ENCODE measurements around the gene EIF3L. TPM values are rescaled to one million over a fixed set of nuclear protein-coding genes. Genes with fewer than 3 reads are reported as not detected.

EIF3L gene
- polyA plus RNA-seq, 3 donors = 915 to 1,103 (median 1,045) TPM

DNA sequence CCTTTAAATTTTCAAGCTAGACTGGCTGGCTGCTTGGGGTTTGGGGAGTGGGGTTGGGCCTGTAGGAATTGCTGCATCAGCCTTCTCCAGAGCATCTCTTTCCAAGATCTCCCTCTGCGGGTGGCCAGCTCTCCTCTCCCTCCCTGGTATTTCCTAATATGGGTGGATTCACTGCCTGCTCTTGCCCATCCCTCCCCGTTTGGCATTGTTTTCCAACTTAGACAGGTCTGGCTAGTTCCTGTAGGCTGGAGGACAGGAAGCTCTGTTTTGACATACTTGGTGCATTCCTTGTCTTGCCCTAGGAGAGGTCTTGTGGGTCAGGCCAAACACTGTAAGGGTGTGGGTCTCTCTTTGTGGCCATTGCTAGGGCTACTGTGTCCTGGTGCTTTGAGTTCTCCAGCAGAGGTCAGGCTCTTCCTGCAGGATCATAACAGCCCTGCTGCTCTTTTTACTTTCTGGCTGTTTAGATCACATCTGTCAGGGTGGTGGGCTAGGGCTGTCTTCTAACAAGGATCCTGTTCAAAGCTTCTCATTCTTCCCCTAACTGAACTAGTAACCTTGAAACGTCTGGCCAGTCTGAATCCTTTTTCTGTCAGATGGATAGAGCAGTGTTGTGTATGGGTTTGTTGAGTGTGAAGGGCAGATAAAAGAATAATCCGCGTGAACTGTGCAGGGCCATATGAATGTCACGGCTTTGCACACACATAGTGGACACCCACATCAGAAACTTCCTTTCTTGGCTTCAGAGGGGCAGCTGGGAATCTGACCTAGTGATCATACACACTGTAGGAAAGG, 38.6 kb downstream of the EIF3L start:
- no peak for DNase-seq (ENCODE audit: extremely low read depth in 1 of 11, low read depth in 9 of 11, low spot score in 4 of 11)

DNA sequence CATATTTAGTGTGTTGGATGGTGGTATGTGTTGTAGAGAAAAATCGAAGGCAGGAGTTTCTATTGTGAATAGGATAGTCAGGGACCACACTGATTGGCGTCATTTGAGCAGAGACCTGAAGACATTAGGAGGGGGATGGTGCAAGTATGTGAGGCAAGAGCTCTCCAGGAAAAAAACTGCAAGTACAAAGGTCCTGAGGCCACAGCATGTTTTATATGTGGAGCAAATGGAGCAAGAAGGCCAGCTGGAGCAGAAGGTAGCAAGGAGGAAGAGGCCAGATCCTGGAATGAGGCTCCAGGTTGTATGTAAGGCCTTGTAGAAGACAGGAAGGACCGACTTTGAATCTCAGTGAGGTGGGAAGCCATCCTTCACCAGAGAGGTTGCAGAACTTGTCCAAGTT, 42.7 kb downstream of the EIF3L start:
- no peak for DNase-seq (ENCODE audit: extremely low read depth in 1 of 11, low read depth in 9 of 11, low spot score in 4 of 11)

DNA sequence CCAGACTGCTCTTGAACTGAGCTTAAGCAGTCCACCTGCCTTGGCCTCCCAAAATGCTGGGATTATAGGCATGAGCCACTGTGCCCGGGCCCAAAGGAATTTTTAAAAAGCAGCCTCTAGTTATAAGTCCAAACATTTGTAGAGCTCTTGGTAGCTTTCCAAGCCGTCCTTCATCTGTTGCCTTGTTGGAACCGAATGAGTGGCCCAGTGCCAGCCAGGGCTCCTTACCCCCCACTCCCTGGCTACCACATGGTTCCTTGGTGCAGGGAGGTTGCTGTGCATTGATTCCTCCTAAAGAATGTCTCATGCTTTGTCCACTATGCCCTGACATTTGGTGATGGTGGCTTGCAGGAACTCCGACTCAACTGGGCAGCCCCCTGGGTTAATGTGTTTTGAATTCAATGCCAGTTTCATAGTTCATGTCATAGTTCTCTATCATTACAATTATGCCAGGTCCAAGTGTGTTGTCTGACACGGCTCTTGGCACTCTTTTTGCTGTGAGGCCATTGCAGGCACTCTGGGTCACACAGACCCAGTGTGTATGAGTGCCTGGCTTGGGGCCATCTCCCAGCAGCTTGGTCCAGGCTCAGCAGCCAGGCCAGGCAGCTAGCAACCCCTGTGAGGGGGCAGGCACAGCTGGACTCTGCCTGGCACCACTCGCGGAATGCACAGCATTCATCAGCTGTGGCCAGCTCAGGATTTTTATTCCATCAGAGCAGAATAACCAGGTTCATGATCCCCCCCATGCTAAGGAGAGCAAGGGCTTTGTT, 43.5 kb downstream of the EIF3L start:
- DNase-seq (ENCODE audit: extremely low read depth in 1 of 11, low read depth in 9 of 11, low spot score in 4 of 11) = no peak

DNA sequence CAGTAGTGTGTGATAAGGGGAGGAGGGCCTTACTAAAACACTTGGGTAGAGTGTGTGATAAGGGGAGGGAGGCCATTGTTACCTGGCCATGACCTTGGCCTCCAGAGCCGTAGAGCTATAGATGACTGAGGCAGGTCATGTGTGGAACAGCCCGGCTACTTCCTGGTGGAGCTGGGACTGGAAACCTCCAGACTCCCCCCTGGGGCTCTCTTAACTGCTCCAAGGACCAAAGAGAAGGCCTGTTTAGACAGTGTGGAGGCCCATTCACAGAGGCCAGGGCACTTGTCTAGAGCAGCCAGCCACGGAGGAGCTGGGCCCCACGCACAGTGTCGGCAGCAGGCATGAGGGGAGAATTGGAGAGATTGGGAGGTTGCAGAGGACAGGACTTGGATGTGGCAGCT, 44.4 kb downstream of the EIF3L start:
- DNase-seq (ENCODE audit: extremely low read depth in 1 of 11, low read depth in 9 of 11, low spot score in 4 of 11) = no peak

DNA sequence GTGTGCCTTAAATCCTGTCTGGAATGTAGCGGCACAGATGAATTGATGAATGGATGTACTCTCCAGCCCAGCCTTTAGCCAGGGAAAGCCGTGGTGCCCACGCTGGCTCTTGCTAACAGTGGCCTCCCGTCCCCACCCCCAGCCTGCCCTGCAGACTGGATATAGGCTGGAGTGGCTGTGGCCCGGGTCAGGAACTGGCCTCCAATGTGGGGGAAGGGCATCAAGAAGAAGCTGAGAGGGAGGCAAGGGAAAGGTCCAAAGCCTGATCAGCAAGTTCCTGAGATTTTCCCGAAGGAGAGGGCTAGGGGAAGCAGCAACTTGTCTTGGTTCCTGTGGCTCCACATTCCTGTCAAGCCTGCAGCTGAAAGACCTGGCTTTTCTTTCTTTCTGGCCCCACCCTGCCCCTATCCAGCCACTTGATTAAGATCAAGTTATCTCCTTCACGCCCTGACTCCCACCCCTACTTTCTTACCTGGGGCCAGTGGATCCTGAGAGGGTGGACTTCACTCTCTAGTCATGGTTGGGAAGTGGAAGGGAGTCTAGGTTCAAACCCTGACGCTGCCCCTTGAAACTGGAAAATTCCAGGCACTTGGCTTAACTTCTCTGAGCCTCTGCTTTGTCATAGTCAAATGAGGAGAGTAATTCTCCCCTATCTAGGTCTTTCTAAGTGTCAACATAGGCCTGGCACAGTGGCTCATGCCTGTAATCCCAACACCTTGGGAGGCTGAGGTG, 45.9 kb downstream of the EIF3L start:
- no peak for DNase-seq (ENCODE audit: extremely low read depth in 1 of 11, low read depth in 9 of 11, low spot score in 4 of 11)

DNA sequence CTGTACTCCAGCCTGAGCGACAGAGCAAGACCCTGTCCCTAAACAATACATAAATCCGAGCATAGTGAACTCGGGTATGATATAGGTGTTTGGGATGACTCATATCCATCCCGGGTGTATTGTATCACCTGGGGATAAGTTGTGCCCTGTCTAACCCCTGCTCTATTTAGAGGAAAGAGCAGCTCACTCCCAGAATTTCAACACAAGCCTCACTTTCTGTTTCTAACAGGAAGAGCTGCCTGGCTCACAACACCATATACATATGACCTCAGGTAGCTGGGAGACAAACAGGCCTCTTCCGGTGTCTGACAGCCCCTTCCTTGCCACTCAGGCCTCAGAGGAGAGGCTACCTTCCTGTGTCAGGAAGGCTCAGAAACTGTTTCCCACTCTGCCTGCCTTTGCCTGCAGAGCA, 47.0 kb downstream of the EIF3L start:
- DNase-seq (ENCODE audit: extremely low read depth in 1 of 11, low read depth in 9 of 11, low spot score in 4 of 11) = no peak

GRCh38 chr22:37896939-37897338, 47.7 kb downstream of the EIF3L start:
- DNase-seq (ENCODE audit: extremely low read depth in 1 of 11, low read depth in 9 of 11, low spot score in 4 of 11) = no peak

DNA sequence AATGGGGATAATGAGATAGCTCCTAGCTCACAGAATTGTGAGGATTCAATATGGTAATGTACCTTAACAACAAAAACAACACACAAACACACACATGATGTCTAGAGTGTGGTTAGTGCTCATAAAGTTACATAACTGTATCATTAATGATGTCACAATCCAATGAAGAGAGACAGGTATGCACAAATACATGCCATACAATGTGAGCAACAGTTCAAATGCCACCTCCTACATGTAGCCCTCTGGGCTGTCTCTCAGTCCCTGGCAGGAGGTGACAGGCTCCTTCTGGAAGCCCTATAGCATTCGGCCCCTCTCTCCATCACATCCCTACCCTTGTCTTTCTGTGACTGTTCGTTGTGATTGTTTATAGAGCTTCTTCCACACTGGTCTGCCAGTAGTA, 48.6 kb downstream of the EIF3L start:
- DNase-seq (ENCODE audit: extremely low read depth in 1 of 11, low read depth in 9 of 11, low spot score in 4 of 11) = no peak

DNA sequence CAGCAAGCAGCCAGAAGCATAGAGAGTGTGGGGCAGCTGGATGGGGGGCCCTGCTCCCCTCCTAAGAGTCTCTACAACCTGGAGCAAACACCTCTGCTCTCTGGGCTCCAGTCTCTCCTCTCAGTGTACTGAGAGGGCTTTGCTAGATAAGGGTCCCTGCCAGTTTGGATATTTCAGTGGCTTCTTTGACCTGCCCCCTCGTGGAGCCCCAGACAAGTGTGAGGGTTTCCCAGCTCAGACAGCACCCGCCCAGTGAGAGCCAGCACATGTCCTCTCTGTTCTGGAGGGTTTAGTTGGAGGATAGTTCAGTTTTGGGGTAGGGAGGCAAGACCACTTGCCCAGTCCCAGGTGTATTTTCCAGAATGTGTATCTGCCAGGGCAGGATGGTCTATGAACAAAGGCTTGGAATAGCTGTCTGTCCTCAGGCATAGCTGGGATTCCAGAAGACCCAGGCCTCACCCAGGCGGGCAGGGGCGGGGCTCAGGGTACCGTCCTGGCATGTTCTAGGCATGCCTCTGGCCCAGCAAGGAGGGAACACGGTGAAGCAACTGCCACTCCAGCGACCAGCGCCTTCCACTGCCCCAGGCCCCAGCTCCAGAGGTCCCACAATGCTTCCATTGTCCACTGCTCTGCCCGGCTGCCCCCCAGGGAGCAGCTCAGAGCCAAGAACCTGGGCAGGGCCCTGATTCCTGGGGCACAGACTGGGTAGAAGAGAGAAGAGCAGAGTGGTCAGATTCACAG, 49.4 kb downstream of the EIF3L start:
- DNase-seq (ENCODE audit: extremely low read depth in 1 of 11, low read depth in 9 of 11, low spot score in 4 of 11) = no peak

- DNase-seq (ENCODE audit: extremely low read depth in 1 of 11, low read depth in 9 of 11, low spot score in 4 of 11) = no peak
These were observed 55.6 kb downstream of the EIF3L start for GRCh38 chr22:37904572-37905533.

GRCh38 chr22:37905534-37906363, 56.5 kb downstream of the EIF3L start, which contains the start of gene MICALL1:
TSS of gene MICALL1 (plus strand) at chr22:37906297. CDS start at chr22:37906423, 126 bp downstream.
- DNase-seq (ENCODE audit: extremely low read depth in 1 of 11, low read depth in 9 of 11, low spot score in 4 of 11) = peak in 3 of 11 donors; percentile 50 to 62 (median 57)

DNA sequence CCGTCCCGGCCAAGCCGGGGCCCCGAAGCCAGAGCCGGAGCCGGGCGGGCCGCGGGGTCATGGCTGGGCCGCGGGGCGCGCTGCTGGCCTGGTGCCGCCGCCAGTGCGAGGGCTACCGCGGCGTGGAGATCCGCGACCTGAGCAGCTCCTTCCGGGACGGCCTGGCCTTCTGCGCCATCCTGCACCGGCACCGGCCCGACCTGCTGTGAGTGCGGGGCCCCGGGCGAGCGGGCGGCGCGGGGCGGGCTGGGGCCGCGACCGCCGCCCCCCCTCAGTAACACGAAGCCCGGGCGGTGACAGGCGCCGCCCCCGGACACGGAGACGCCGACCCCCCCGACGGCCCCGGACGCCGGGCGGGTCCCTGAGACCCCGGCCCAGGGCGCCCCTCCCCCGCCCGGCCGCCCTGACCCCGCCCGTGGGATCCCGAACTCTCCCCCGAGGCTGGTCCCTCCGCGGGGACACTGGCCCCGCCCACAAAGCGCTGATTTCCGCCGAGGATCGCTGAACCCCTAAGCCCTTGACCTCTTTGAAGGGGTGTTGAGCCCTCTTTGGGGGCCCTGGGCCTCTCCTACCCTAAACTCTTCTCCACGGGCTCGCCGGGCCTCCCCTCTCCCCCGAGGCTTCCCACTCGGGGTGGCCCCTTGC, 57.3 kb downstream of the EIF3L start:
- DNase-seq (ENCODE audit: extremely low read depth in 1 of 11, low read depth in 9 of 11, low spot score in 4 of 11) = no peak

DNA sequence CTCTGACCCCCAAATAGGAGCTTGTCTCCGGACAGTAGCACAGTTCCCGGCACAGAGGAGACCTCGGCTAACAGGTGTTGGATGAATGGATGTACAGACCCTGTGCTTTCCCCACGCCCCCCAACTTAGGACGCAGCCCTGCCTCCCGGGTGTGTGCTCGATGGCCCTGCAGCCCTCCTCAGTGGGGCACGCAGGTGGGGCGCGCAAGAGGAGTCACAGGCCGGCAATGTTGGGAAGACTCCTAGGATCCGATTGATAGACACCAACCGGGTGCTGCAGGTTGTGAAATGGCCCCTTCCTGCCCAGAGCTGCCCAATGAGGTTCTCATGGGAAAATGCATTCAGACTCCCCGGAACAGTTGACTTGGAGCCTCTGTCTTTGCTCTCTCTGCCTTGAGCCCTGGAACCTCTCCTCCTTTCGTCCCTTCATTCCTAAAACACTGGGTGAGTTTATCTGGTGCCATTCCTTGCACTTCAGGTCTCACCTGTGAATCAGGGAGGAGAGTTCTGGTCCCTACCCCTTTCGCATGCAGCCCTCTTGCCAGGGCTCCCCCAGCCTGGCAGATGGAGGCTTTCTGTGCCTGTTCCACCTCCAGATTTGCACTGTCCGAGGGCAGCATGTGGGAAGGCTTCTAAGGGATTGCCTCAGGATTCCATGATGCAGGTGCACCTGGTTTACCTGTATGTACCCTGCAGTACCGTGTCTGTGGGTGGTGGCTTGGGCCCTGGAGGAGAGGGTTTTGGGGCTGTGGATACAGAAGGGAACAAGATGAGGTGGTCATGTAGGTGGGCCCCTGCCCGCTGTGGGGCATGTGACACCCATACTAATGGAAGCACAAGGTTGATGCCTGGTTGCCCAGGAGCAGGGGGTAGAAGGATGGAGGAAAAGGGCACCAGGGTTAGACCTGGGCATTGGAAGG, 58.1 kb downstream of the EIF3L start:
- no peak for DNase-seq (ENCODE audit: extremely low read depth in 1 of 11, low read depth in 9 of 11, low spot score in 4 of 11)

- DNase-seq (ENCODE audit: extremely low read depth in 1 of 11, low read depth in 9 of 11, low spot score in 4 of 11) = no peak
These were observed 60.5 kb downstream of the EIF3L start for GRCh38 chr22:37909766-37910165.

DNA sequence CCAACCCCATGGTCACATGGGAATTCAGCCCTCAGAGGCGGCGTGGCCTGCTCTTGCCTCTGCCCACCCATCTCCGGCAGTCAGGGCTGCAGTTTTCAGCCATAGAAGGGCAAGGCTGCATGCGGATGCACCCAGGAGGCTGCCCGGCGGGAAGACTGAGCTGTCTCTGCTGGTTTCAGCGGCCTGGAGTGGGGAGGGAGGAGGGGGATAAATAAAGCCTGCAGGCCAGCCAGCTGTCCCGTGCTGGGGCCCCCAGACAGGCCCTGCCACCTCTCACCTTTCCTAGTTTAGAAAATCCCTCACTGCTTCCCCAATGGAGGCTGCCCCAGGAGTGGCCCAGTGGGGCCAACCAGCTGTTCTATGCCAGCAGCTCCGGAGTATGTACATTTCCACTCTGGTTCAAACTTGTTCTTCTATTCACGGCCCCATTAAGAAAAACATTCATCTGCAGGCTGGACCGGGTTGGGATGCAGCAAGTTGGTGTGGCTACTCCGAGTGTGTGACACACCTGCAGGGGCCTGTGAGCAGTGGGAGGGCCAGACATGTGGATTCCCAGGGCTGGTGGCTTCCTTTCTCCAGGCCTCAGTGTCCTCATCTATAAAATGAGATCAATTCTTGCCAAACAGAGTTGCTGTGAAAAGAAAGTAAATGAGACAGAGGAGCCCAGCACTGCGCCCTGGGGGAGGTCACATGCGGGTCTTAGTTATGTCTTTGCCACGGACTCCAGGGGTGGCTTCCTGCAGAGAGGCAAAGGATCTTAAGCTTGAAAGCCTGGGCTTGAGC, 61.9 kb downstream of the EIF3L start:
- DNase-seq (ENCODE audit: extremely low read depth in 1 of 11, low read depth in 9 of 11, low spot score in 4 of 11) = no peak

Measured in renal cortex interstitium (tissue), 11 donors.